HG02943 (cell line): Measurements from ENCODE around the gene CAMKMT.

Experiments used
- ATAC-seq: cut with Tn5 transposase; IDR thresholded peaks from one replicate; pipeline ENCODE4 v1.9.1; 2021; ENCODE audit warnings: mild to moderate bottlenecking, low read depth, moderate library complexity; ENCODE audit not compliant: unreplicated experiment

The CAMKMT gene

GRCh38 chr2:44758591-44758990 lies 396.8 kb downstream of the CAMKMT start:
- ATAC-seq = no peak

GRCh38 chr2:44759823-44760222 lies 398.1 kb downstream of the CAMKMT start:
- ATAC-seq = no peak

GRCh38 chr2:44763275-44763782 lies 401.6 kb downstream of the CAMKMT start:
- no peak for ATAC-seq

DNA sequence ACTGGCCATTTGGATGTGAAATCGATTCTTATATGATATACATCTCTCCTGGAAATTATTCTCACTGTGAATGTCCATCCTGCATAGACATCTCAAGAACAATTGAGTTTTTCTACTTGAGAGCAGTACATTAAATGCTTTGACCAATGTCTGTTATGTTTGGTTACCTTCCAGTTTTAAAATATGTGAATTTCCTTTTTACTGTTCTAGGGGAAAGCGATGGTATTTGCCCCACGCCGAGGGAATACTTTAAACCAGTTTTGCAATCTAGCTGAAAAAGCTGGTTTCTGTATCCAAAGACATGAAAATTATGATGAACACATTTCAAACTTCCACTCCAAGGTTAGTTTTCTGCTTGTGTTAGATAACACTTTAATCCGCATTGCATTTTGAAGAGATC lies 404.5 kb downstream of the CAMKMT start:
- ATAC-seq = no peak

- ATAC-seq = no peak
Observed at GRCh38 chr2:44766777-44767176, 405.0 kb downstream of the CAMKMT start.

DNA sequence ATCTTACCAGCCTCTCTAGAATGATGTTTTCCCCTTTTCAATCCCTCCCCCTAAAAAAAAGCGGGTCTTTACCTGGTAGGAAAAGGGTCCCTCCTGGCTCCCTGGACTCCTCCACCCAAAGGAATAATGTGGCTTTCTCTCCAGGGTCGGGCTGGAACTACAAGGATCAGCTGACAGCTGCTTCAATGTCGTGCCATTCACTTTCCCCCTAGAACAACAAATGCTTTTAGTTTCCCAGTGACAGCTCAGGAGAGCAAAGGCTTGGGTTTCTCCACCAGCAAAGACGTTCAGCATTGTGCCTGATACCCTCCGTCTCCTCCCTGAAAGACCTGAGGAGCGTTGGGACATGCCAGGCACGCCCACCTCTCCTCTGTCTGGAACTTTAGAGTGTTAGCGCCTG lies 405.9 kb downstream of the CAMKMT start:
- no peak for ATAC-seq

DNA sequence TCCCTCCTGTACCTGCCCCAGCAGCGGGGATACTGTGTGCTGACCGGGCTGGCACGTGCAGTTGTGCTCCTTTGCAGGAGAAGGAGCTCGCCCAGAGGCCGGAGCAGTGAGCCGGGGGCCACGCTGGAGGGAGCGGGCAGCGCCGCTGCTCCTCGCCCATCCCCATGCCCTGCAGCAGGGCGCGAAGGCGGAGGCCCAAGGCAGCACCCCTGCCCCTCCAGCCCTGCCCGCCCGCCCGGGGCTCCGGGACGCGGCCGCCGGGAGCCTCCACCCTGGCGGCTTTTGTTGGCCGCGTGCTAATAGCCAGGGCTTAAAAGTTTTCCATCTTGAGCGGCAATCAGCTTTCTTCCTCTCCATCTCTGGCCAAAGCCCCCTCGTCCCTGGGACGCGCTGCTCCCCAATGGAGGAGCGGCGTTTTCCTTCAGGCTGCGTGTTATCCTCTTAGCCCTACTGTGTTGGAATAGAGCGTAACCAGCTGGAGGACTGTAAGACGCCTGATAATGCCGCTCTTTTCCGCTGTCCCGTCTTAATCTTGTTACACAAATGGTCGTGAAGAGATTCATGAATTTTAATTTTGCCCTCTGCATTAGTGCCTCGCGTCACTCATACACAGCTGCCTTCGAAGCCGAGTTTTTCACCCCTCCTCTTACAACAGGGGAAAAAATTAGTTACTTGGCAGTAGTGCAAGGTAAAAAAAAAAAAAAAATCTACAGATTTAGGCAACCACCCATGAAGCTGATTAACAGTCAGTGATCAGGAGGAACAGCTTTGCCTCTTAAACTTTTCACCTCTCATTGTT lies 406.9 kb downstream of the CAMKMT start:
- ATAC-seq = no peak

GRCh38 chr2:44769349-44770011 lies 407.7 kb downstream of the CAMKMT start:
- no peak for ATAC-seq

DNA sequence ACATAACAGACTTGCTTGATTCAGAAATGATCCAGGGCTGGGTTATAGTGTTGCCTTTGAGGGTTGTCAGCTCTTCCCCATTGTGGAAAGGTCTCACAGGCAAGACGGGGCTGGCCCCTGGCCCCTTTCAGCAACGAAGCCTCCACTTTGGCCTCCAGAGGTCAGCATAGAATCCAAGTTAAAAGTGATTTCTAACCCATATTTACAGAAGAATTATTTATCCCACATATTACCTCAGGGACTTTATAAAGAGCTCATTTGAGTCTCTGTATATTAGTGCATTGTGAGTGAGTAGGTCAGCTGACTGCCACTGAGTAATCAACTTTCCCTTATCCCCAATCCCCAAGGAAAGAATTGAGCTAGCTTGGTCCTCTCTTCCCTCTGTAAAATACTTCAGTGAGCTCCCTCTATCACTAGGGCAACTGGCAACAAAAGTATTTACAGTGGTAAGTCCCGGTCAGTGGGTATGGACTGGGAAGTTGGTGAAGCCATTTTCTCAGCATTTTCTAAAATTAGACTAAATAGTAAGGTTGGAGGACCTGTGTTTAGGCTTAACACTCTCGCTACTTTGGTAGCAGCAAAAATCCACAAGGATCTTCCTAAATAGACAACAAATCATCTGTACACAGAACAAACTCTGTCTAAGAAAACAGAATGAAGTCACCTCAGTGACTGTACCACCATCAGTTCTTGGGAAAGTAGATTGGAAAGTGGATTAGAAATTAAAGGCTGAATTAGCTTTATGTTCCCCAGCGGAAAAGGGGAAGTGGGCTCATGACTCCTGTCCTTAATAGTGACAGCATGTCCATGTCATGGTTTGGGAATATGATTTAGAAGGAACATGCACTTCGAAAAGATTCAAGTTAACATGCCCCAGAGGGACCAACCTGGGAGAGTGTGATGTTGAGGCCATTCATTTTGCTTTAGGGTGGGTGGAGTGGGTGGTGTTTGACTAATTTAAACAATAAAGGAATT lies 408.8 kb downstream of the CAMKMT start:
- no peak for ATAC-seq

- ATAC-seq = no peak
Observed at GRCh38 chr2:44771522-44771921, 409.8 kb downstream of the CAMKMT start.

- ATAC-seq = no peak
Observed at GRCh38 chr2:44772131-44772530, 410.4 kb downstream of the CAMKMT start.

- no peak for ATAC-seq
Observed at GRCh38 chr2:44772669-44773378, 411.1 kb downstream of the CAMKMT start.

- no peak for ATAC-seq
Observed at GRCh38 chr2:44774826-44775492, 413.2 kb downstream of the CAMKMT start.

- no peak for ATAC-seq
Observed at GRCh38 chr2:44777036-44777435, 415.3 kb downstream of the CAMKMT start.

- ATAC-seq = no peak
Observed at GRCh38 chr2:44777537-44777936, 415.8 kb downstream of the CAMKMT start.

GRCh38 chr2:44778221-44778654 lies 416.5 kb downstream of the CAMKMT start:
- ATAC-seq = peak; percentile 48

- peak; percentile 84 for ATAC-seq
Observed at GRCh38 chr2:44778671-44779476, 417.1 kb downstream of the CAMKMT start.

GRCh38 chr2:44779793-44780192 lies 418.0 kb downstream of the CAMKMT start:
- no peak for ATAC-seq

GRCh38 chr2:44780406-44780805 lies 418.7 kb downstream of the CAMKMT start:
- ATAC-seq = no peak
